Upper lobe of right lung (tissue), 1 donor: ENCODE data around the gene ALPL. TPM values are rescaled to one million over a fixed set of nuclear protein-coding genes. Genes with fewer than 3 reads are reported as not detected.

ENCODE experiments used
- ATAC-seq: fragments of 200-7000 bp; cut with Tn5 transposase; one replicate; pipeline ENCODE4 v1.9.1; 2020; ENCODE audit warnings: mild to moderate bottlenecking, moderate library complexity
- DNase-seq: peaks from one replicate; pipeline ENCODE4 v3.0.0-alpha.2; 2020
- H3K27ac ChIP-seq: fragments of 200-600 bp; one replicate; pipeline ENCODE4 v1.8.0; 2022
- H3K27me3 ChIP-seq: fragments of 200-600 bp; one replicate; pipeline ENCODE4 v1.8.0; 2022; ENCODE audit warnings: mild to moderate bottlenecking
- H3K36me3 ChIP-seq: fragments of 200-600 bp; one replicate; pipeline ENCODE4 v1.8.0; 2022
- H3K4me1 ChIP-seq: fragments of 200-600 bp; one replicate; pipeline ENCODE4 v1.8.0; 2022
- H3K4me3 ChIP-seq: fragments of 200-600 bp; one replicate; pipeline ENCODE4 v1.8.0; 2022; ENCODE audit warnings: mild to moderate bottlenecking
- H3K9me3 ChIP-seq: fragments of 200-600 bp; one replicate; pipeline ENCODE4 v1.8.0; 2022
- intact Hi-C: fragments of 100-400 bp; cut with DNase I; formaldehyde crosslinking; loops from one replicate; pipeline ENCODE4 v1.11.0; 2022
- total RNA-seq: library from RNA; stranded (reverse); fragmentation: NEBNext Ultra II Directional; extraction: Animal tissue kit (Norgen Biotek cat#: 25700); gene quantifications from one replicate; pipeline ENCODE4 v1.2.1, GENCODE V29; 2021
- TF ChIP-seq, protein P1 (sequence below): fragments of 200-600 bp; IDR thresholded peaks from one replicate; pipeline ENCODE4 v1.8.0; 2022; ENCODE audit warnings: antibody characterized with exemption
- donor health status: DM: no; HTN: yes; CAD: no; lungs with severe emphysema.

Gene ALPL
- total RNA-seq, 1 donor from 2014 or later: 164 TPM

DNA sequence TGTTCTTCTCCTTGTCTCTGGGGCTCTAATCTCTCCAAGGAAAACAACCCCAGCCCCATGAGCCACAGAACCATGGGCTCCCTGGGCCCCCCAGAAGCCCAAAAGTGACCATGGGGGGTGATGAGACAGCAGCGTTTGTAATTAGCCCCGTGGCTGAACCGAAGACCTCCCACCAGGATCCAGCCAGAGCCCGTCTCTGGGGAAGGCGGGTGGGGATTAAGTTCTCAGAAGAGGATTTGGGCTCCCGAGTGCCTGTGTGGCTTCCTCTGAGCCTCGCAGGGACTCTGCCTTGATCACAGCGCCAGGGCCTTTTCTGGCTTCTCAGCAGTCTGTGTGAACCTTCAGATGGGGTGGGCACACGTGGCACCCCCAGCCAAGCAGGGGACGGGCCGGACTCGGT, 77.0 kb downstream of the ALPL start:
- Histone ChIP-seq H3K4me3 (no peak overlapping the region), H3K27me3 (no peaks in the 10 kb centered on the region), H3K36me3 (no peaks in the 10 kb centered on the region), H3K27ac (no peak overlapping the region), H3K4me1 (peaks cover 14% of the 10 kb centered on the region), H3K9me3 (no peaks in the 10 kb centered on the region)
- intact Hi-C loops: no loop called here
- ATAC-seq (no peak), DNase-seq (no peak)
- TF ChIP-seq, protein P1, sequence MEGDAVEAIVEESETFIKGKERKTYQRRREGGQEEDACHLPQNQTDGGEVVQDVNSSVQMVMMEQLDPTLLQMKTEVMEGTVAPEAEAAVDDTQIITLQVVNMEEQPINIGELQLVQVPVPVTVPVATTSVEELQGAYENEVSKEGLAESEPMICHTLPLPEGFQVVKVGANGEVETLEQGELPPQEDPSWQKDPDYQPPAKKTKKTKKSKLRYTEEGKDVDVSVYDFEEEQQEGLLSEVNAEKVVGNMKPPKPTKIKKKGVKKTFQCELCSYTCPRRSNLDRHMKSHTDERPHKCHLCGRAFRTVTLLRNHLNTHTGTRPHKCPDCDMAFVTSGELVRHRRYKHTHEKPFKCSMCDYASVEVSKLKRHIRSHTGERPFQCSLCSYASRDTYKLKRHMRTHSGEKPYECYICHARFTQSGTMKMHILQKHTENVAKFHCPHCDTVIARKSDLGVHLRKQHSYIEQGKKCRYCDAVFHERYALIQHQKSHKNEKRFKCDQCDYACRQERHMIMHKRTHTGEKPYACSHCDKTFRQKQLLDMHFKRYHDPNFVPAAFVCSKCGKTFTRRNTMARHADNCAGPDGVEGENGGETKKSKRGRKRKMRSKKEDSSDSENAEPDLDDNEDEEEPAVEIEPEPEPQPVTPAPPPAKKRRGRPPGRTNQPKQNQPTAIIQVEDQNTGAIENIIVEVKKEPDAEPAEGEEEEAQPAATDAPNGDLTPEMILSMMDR: no peak

DNA sequence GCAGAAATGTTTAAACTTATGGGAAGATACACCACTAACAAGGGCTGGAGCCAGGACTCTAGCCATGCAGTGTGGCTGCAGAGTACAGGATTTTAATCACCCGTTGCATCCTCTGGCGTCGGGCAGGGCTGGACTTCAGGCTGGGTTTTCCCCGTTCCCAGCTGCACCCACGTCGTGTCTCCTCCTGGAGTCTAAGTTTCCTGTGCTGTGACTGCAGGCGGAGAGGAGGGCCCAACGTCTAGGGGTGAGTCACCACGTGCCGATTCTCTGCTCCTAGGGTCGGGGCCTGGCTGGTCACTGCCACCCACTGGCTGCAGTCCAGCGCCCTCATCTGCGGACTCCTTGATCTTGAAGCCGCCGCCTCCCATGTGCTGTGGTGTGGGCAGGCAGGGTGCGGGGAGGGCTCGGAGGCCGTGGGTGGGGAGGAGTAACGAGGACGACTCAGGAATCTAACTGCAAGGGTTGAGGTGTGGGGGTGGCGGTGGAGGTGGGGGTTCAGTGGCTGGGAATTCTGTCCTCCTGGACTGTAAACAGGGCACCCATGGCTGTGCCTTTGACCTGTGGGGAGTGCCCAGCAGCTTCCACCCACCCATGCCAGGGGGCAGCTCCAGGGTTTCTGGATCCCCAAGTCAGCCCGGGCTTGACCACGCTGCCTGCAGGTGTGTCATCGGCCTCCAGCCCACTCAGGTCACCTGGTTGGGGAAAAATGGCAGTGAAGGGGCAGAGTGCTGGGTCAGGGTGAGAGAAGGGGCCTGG, 77.8 kb downstream of the ALPL start:
- ATAC-seq (peak; percentile 83), DNase-seq (peak; percentile 91)
- TF ChIP-seq, protein P1: no peak
- Histone ChIP-seq H3K4me3 (no peak overlapping the region), H3K27ac (no peak overlapping the region), H3K27me3 (no peaks in the 10 kb centered on the region), H3K9me3 (no peaks in the 10 kb centered on the region), H3K36me3 (no peaks in the 10 kb centered on the region), H3K4me1 (peaks cover 14% of the 10 kb centered on the region)
- intact Hi-C loops: no loop called here

DNA sequence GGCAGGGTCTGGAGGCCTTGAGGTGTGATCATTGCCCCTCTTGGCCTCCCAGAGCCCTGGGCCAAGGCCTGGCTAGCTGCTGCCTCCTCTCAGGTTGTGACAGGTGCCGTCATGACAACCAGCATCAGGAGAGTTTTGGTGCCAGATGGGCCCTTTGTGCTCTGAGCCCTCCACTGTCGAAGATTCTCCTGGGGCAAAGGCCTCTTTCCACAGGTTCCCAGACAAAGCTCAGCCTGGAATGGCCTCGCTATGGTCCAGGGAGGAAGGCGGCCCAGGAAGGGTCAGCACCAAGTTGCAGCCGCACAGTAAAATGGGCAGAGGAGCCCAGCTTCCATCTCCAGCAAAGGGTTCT, 78.4 kb downstream of the ALPL start:
- DNase-seq (no peak), ATAC-seq (no peak)
- TF ChIP-seq, protein P1: no peak
- no peaks in the 10 kb centered on the region for H3K9me3 ChIP-seq
- intact Hi-C loops: no loop called here
- peaks cover 14% of the 10 kb centered on the region for H3K4me1 ChIP-seq
- H3K36me3 ChIP-seq: no peaks in the 10 kb centered on the region
- H3K27ac ChIP-seq: no peak overlapping the region
- H3K4me3 ChIP-seq: no peak overlapping the region
- H3K27me3 ChIP-seq: no peaks in the 10 kb centered on the region

DNA sequence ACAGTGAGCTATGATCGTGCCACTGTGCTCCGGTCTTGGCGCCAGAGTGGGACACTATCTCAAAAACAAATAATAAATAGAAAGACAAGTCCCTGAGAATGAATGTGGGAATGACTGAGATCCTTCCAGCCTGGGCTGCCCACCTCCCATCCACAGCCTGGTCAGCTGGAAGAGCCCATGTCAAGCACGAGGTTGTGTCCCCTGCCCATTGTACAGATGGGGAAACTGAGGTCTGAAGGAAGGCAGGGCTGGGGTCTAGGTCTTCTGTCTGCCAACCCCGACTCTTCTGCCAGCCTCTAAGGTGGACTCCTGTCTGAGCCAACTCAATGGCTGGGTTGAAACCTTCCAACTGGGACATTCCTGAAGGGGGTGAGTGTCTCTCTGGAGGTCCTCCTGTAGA, 80.4 kb downstream of the ALPL start:
- DNase-seq (no peak), ATAC-seq (no peak)
- Histone ChIP-seq H3K9me3 (no peaks in the 10 kb centered on the region), H3K36me3 (no peaks in the 10 kb centered on the region), H3K27ac (no peak overlapping the region), H3K4me3 (no peak overlapping the region), H3K4me1 (peaks cover 14% of the 10 kb centered on the region), H3K27me3 (no peaks in the 10 kb centered on the region)
- intact Hi-C loops: no loop called here
- TF ChIP-seq, protein P1: no peak

DNA sequence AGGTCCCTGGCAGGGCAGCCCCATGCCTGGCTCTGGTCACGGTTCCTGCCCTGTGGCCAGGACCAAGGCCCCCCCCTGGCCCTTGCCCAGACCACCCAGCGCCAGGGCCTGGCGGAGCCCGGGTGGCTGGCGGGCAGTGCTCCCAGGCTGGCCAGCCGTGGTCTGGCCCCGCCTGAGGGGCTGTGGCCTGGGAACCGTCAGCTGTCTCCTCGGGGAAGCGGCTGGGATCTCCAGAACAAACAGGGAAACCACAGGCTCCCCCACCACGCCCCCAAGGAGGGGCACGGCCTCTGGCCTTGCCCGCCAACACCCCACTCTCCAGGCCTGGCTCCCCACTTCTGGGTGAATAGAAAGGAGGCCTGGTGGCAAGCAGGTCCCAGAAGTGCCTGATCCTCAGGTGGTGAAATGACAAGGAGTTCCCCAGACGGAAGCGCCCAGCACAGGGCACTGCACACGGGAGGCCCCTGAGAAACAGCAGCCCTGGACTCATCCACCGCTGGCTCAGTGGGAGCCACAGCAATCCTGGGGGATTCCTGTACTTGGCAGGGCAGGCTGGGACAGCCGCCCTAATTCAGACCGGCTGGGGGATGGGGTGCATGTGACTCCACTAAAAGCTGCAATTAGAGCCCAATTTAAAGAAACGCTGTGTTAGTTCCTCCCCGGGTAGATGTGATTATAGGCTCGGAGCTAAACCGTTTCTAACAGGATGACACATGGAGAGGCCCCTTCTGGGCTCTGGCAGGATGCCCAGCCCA, 81.1 kb downstream of the ALPL start:
- ATAC-seq: no peak
- Histone ChIP-seq H3K27ac (no peak overlapping the region), H3K4me3 (no peak overlapping the region), H3K27me3 (no peaks in the 10 kb centered on the region), H3K36me3 (no peaks in the 10 kb centered on the region), H3K9me3 (no peaks in the 10 kb centered on the region), H3K4me1 (peaks cover 14% of the 10 kb centered on the region)
- intact Hi-C loops: no loop called here
- no peak for DNase-seq
- TF ChIP-seq, protein P1: no peak
